ENCODE measurements around the gene RANBP9.

- peak in 4 of 7 experiments; percentile 14 to 63 (median 40) for TF ChIP-seq CTCF (IDR thresholded peaks at IDR 0.05)
- peak; percentile 28 to 86 (median 86) for TF ChIP-seq POLR2AphosphoS5 (IDR thresholded peaks at IDR 0.05)
- no peak for TF ChIP-seq POLR2A (IDR thresholded peaks at IDR 0.05)
Observed at GRCh38 chr6:13574149-13574570, 137.5 kb downstream of the RANBP9 start.
